GM12865 (cell line): ENCODE results near the gene MAPK8IP2.
A peak's percentile ranks its signal among the peaks of the same experiment; 100 is the strongest.
"Not testable (repeated sequence)": the region's sequence is repeated elsewhere in the genome, so short reads cannot be mapped to it uniquely, and the experiment has no call there.

Source experiments
- DNase-seq: peaks from one replicate; pipeline ENCODE4 v3.0.0; 2010; ENCODE audit warnings: low read depth
- H3K4me3 ChIP-seq: 2 replicates; pipeline ENCODE4 v1.5.1; 2011; ENCODE audit warnings: mild to moderate bottlenecking, low read depth, low read length, control low read depth
- CTCF ChIP-seq: IDR thresholded peaks from 2 replicates; pipeline ENCODE4 v1.5.1; 2011; ENCODE audit warnings: low read length, control low read depth, low read depth, inconsistent platforms; ENCODE audit not compliant: insufficient read depth; ENCODE audit errors: missing control alignments

Gene MAPK8IP2

GRCh38 chr22:50604256-50605001, 3.8 kb downstream of the MAPK8IP2 start:
- TF ChIP-seq CTCF: no peak
- no peak for DNase-seq
- no peak overlapping the region for H3K4me3 ChIP-seq

- no peak for DNase-seq
- no peak for TF ChIP-seq CTCF
- no peak overlapping the region for H3K4me3 ChIP-seq
These were observed 4.5 kb downstream of the MAPK8IP2 start for GRCh38 chr22:50605002-50605612.

- no peak for DNase-seq
- TF ChIP-seq CTCF: no peak
- no peak overlapping the region for H3K4me3 ChIP-seq
These were observed 5.1 kb downstream of the MAPK8IP2 start for GRCh38 chr22:50605613-50606074.

GRCh38 chr22:50606165-50606945, 5.8 kb downstream of the MAPK8IP2 start:
- peak; percentile 10 for TF ChIP-seq CTCF

GRCh38 chr22:50606946-50607658, 6.5 kb downstream of the MAPK8IP2 start:
- no peak for DNase-seq
- no peak overlapping the region for H3K4me3 ChIP-seq
- no peak for TF ChIP-seq CTCF

More at GRCh38 chr22:50606165-50606945, 5.8 kb downstream of the MAPK8IP2 start:
- no peak overlapping the region for H3K4me3 ChIP-seq
- DNase-seq: no peak

GRCh38 chr22:50607659-50608020, 7.0 kb downstream of the MAPK8IP2 start:
- TF ChIP-seq CTCF: no peak
- H3K4me3 ChIP-seq: no peak overlapping the region
- DNase-seq: no peak

- H3K4me3 ChIP-seq, DNase-seq: not testable (repeated sequence)
These were observed 7.7 kb downstream of the MAPK8IP2 start for GRCh38 chr22:50608058-50608840.
